Lower leg skin (tissue), 4 donors: Measurements from ENCODE around the gene ITGA2B. TPM values are rescaled to one million over a fixed set of nuclear protein-coding genes. Genes with fewer than 3 reads are reported as not detected.

Experiments
- DNase-seq, 2 donors: peaks; one replicate each; pipeline ENCODE4 v3.0.0-alpha.2; 2019; ENCODE audit warnings: low spot score in 2 of 2
- H3K4me3 ChIP-seq: fragments of 200-600 bp; sonication (generic); 2 replicates; pipeline ENCODE4 v1.5.1; 2017; ENCODE audit warnings: mild to moderate bottlenecking, low read depth; ENCODE audit not compliant: poor library complexity, severe bottlenecking
- POLR2A ChIP-seq, 2 donors: fragments of 450-650 bp; IDR thresholded peaks; one replicate each; pipeline ENCODE4 v1.6.1; 2016 to 2017; ENCODE audit warnings: antibody characterized with exemption in 2 of 2, mild to moderate bottlenecking in 1 of 2, moderate library complexity in 1 of 2
- WGBS, 2 donors: methylation state at CpG; one replicate each; pipeline ENCODE4 v1.1.5; 2018; 5-methylcytosine and 5-hydroxymethylcytosine counted together
- intact Hi-C: fragments of 100-400 bp; cut with DNase I; formaldehyde crosslinking; loops from one replicate; pipeline ENCODE4 v1.15.0; 2023; ENCODE audit warnings: low total_unique reads
- total RNA-seq, 4 donors: library from RNA; depleted of rRNA; stranded (reverse); fragments of >200 nt; gene quantifications; one replicate each; pipeline ENCODE4 v1.1.0, GENCODE V29; 2016
- TF ChIP-seq, protein P1 (sequence below), 3 donors: fragments of 450-650 bp; IDR thresholded peaks; one replicate each; pipeline ENCODE4 v1.5.1; 2016; ENCODE audit warnings: antibody characterized with exemption in 3 of 3, mild to moderate bottlenecking in 3 of 3, moderate library complexity in 2 of 3

ITGA2B gene
- total RNA-seq, 4 donors from 2014 or later = 0.10 to 0.30 TPM; not detected in 2

- WGBS, 2 donors = 93 to 97% methylated on average over 15 of the region's 15 CpGs
These were observed 6.1 kb downstream of the ITGA2B start for GRCh38 chr17:44383363-44383762.

GRCh38 chr17:44382917-44383316 lies 6.5 kb downstream of the ITGA2B start:
- intact Hi-C loops = no loop called here
- DNase-seq = no peak
- no peak for TF ChIP-seq POLR2A (IDR thresholded peaks at IDR 0.05)
- TF ChIP-seq, protein P1, sequence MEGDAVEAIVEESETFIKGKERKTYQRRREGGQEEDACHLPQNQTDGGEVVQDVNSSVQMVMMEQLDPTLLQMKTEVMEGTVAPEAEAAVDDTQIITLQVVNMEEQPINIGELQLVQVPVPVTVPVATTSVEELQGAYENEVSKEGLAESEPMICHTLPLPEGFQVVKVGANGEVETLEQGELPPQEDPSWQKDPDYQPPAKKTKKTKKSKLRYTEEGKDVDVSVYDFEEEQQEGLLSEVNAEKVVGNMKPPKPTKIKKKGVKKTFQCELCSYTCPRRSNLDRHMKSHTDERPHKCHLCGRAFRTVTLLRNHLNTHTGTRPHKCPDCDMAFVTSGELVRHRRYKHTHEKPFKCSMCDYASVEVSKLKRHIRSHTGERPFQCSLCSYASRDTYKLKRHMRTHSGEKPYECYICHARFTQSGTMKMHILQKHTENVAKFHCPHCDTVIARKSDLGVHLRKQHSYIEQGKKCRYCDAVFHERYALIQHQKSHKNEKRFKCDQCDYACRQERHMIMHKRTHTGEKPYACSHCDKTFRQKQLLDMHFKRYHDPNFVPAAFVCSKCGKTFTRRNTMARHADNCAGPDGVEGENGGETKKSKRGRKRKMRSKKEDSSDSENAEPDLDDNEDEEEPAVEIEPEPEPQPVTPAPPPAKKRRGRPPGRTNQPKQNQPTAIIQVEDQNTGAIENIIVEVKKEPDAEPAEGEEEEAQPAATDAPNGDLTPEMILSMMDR (IDR thresholded peaks at IDR 0.05) = no peak
- 80 to 84% methylated on average over 6 of the region's 6 CpGs for WGBS, 2 donors
- no peak overlapping the region for H3K4me3 ChIP-seq

More at GRCh38 chr17:44383363-44383762, 6.1 kb downstream of the ITGA2B start:
- intact Hi-C loops = no loop called here
- no peak for DNase-seq
- H3K4me3 ChIP-seq = no peak overlapping the region
- TF ChIP-seq, protein P1 (IDR thresholded peaks at IDR 0.05) = no peak
- no peak for TF ChIP-seq POLR2A (IDR thresholded peaks at IDR 0.05)

GRCh38 chr17:44381810-44382305 lies 7.6 kb downstream of the ITGA2B start:
- no peak overlapping the region for H3K4me3 ChIP-seq
- intact Hi-C loops = no loop called here
- TF ChIP-seq, protein P1 (IDR thresholded peaks at IDR 0.05) = no peak
- TF ChIP-seq POLR2A (IDR thresholded peaks at IDR 0.05) = no peak
- WGBS, 2 donors = 79 to 86% methylated on average over 4 of the region's 4 CpGs
- no peak for DNase-seq

GRCh38 chr17:44380767-44381166 lies 8.7 kb downstream of the ITGA2B start:
- intact Hi-C loops = no loop called here
- DNase-seq = no peak
- TF ChIP-seq, protein P1 (IDR thresholded peaks at IDR 0.05) = no peak
- no peak for TF ChIP-seq POLR2A (IDR thresholded peaks at IDR 0.05)
- no peak overlapping the region for H3K4me3 ChIP-seq
- WGBS, 2 donors = 71 to 73% methylated on average over 9 of the region's 9 CpGs

GRCh38 chr17:44379887-44380286 lies 9.6 kb downstream of the ITGA2B start:
- no peak for DNase-seq
- H3K4me3 ChIP-seq = no peak overlapping the region
- intact Hi-C loops = no loop called here
- TF ChIP-seq, protein P1 (IDR thresholded peaks at IDR 0.05) = no peak
- TF ChIP-seq POLR2A (IDR thresholded peaks at IDR 0.05) = no peak
- 86 to 88% methylated on average over 10 of the region's 10 CpGs for WGBS, 2 donors

GRCh38 chr17:44378171-44378705 lies 11.2 kb downstream of the ITGA2B start:
- no peak for TF ChIP-seq POLR2A (IDR thresholded peaks at IDR 0.05)
- TF ChIP-seq, protein P1 (IDR thresholded peaks at IDR 0.05) = no peak
- H3K4me3 ChIP-seq = no peak overlapping the region
- 86% methylated on average over 11 to 14 of the region's 14 CpGs for WGBS, 2 donors
- DNase-seq = no peak
- intact Hi-C loops = no loop called here
